NOMO-1 treated with DMSO at 0.1 percent for 48 hours (cell line): ENCODE data around the gene SLCO2B1.

ENCODE experiments used
- DNase-seq: peaks from one replicate; lab custom pipeline; 2025; ENCODE audit not compliant: unreplicated experiment; lab: John Stamatoyannopoulos, UW

The SLCO2B1 gene

GRCh38 chr11:75193271-75193670 is 42.4 kb downstream of the SLCO2B1 start:
- no peak for DNase-seq

- no peak for DNase-seq
Observed at GRCh38 chr11:75193711-75194110, 42.8 kb downstream of the SLCO2B1 start.

- DNase-seq = no peak
Observed at GRCh38 chr11:75194147-75194546, 43.2 kb downstream of the SLCO2B1 start.

- DNase-seq = no peak
Observed at GRCh38 chr11:75195167-75195962, 44.5 kb downstream of the SLCO2B1 start.

- no peak for DNase-seq
Observed at GRCh38 chr11:75196426-75196825, 45.5 kb downstream of the SLCO2B1 start.

- DNase-seq = no peak
Observed at GRCh38 chr11:75197512-75198277, 46.8 kb downstream of the SLCO2B1 start.

GRCh38 chr11:75198278-75198973 is 47.5 kb downstream of the SLCO2B1 start:
- DNase-seq = no peak

- no peak for DNase-seq
Observed at GRCh38 chr11:75199412-75199955, 48.6 kb downstream of the SLCO2B1 start.

- DNase-seq = no peak
Observed at GRCh38 chr11:75200051-75200450, 49.1 kb downstream of the SLCO2B1 start.

- no peak for DNase-seq
Observed at GRCh38 chr11:75200531-75200930, 49.6 kb downstream of the SLCO2B1 start.

GRCh38 chr11:75201771-75202170 is 50.9 kb downstream of the SLCO2B1 start:
- DNase-seq = no peak

GRCh38 chr11:75202195-75202594 is 51.3 kb downstream of the SLCO2B1 start:
- no peak for DNase-seq

GRCh38 chr11:75203138-75203537 is 52.2 kb downstream of the SLCO2B1 start:
- DNase-seq = no peak

GRCh38 chr11:75203641-75204011 is 52.7 kb downstream of the SLCO2B1 start:
- no peak for DNase-seq

- DNase-seq = no peak
Observed at GRCh38 chr11:75204012-75204674, 53.2 kb downstream of the SLCO2B1 start.

- peak; percentile 54 for DNase-seq
Observed at GRCh38 chr11:75204685-75205563, 54.0 kb downstream of the SLCO2B1 start.

GRCh38 chr11:75205564-75206020 is 54.7 kb downstream of the SLCO2B1 start:
- DNase-seq = no peak

- DNase-seq = no peak
Observed at GRCh38 chr11:75208446-75208845, 57.5 kb downstream of the SLCO2B1 start.

- DNase-seq = no peak
Observed at GRCh38 chr11:75212411-75212810, 61.5 kb downstream of the SLCO2B1 start.

GRCh38 chr11:75214411-75214821 is 63.5 kb downstream of the SLCO2B1 start:
- peak; percentile 55 for DNase-seq
